Gastrocnemius medialis (tissue), 4 donors: Measurements from ENCODE around the gene BSPH1. TPM values are rescaled to one million over a fixed set of nuclear protein-coding genes. Genes with fewer than 3 reads are reported as not detected.

Source experiments
- ATAC-seq, 2 donors: fragments of 150-250 bp; one replicate each; pipeline ENCODE4 v1.9.1; 2016
- DNase-seq, 2 donors: peaks; one replicate each; pipeline ENCODE4 v3.0.0-alpha.2; 2019
- H3K27ac ChIP-seq, 4 donors: fragments of 200-600 bp; sonication (generic); 1 replicate in 1 of 4; 2 replicates in 3 of 4; pipeline ENCODE4 v1.5.1; 2016 to 2018; ENCODE audit warnings: mild to moderate bottlenecking in 2 of 4, moderate library complexity in 1 of 4
- H3K27me3 ChIP-seq, 3 donors: fragments of 200-600 bp; sonication (generic) in 2 of 3; 1 replicate in 1 of 3; 2 replicates in 2 of 3; pipeline versions ENCODE4 v1.5.1 to v1.6.0; 2016 to 2019; ENCODE audit warnings: mild to moderate bottlenecking in 1 of 3, moderate library complexity in 1 of 3
- H3K36me3 ChIP-seq, 2 donors: fragments of 200-600 bp; sonication (generic) in 1 of 2; one replicate each; pipeline ENCODE4 v1.5.1; 2017 to 2018
- H3K4me1 ChIP-seq, 2 donors: fragments of 200-600 bp; sonication (generic) in 1 of 2; one replicate each; pipeline ENCODE4 v1.5.1; 2016 to 2017; ENCODE audit warnings: mild to moderate bottlenecking in 2 of 2
- H3K4me3 ChIP-seq, 4 donors: fragments of 200-600 bp; sonication (generic) in 3 of 4; 1 replicate in 1 of 4; 2 replicates in 3 of 4; pipeline ENCODE4 v1.5.1; 2016 to 2019; ENCODE audit warnings: mild to moderate bottlenecking in 2 of 4
- H3K9me3 ChIP-seq, 3 donors: fragments of 200-600 bp; sonication (generic) in 2 of 3; 1 replicate in 1 of 3; 2 replicates in 2 of 3; pipeline ENCODE4 v1.5.1; 2016 to 2019
- CTCF ChIP-seq, 5 experiments: fragments of 450-650 bp in 3 of 5; fragments of 200-600 bp in 2 of 5; sonication (generic) in 2 of 5; IDR thresholded peaks in 4 of 5; conservative IDR thresholded peaks in 1 of 5; 1 replicate in 4 of 5; 2 replicates in 1 of 5; pipeline ENCODE4 v1.5.1; 2016 to 2019; ENCODE audit warnings: antibody characterized with exemption in 5 of 5, mild to moderate bottlenecking in 3 of 5, moderate library complexity in 3 of 5
- POLR2A ChIP-seq, 2 donors: fragments of 450-650 bp; IDR thresholded peaks; one replicate each; pipeline ENCODE4 v1.6.1; 2017; ENCODE audit warnings: antibody characterized with exemption in 2 of 2, mild to moderate bottlenecking in 2 of 2, moderate library complexity in 2 of 2
- in situ Hi-C, 4 donors: fragments of 200-750 bp; cut with MboI; loops; one replicate each; pipeline versions ENCODE4 v1.15.0 to v1.8.0; 2017; ENCODE audit warnings: low sequenced_read_pairs in 4 of 4
- intact Hi-C: fragments of 100-400 bp; cut with DNase I; formaldehyde crosslinking; loops from one replicate; pipeline ENCODE4 v1.15.1; 2023; ENCODE audit warnings: low total_unique reads
- total RNA-seq, 4 donors: library from RNA; depleted of rRNA; stranded (reverse); fragments of >200 nt; gene quantifications; one replicate each; pipeline versions ENCODE4 v1.1.0 to v1.2.3, GENCODE V29; 2016

The BSPH1 gene
- total RNA-seq, 4 donors from 2014 or later, result not detected

DNA sequence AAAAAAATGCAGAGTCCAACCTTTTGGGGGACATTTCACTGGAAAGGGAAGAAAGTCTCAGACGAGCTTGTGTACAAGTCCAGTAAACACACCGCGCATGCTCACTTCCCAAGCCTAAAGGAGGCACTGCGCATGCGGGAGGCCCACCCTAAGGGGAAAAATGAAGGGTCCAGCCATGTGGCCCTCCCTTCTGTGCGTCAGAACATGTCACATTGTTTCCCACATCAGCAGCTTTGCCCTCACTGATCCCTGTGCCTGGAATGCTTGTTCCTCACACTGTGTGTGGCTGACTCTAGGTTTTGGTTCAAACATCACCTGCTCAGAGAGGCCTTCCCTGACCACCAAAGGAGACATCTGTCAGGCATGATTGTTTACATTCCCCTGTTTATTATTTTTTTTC is 6.8 kb upstream of the BSPH1 start:
- DNase-seq (no peak), ATAC-seq (no peak)
- in situ Hi-C loops (loop anchor here in 1 of 4 donors (25.0 kb wide), 1 partner anchor 136 kb away; the partner anchor contains the start of gene TPRX2), intact Hi-C loops (no loop called here)
- H3K9me3 ChIP-seq, result no peaks in the 10 kb centered on the region
- no peaks in the 10 kb centered on the region for H3K4me1 ChIP-seq
- no peak for TF ChIP-seq CTCF (IDR thresholded peaks at IDR 0.05 in 4 of 5, conservative IDR thresholded peaks at IDR 0.05 in 1 of 5)
- H3K27me3 ChIP-seq, result peaks cover 0 to 3% (median 2%) of the 10 kb centered on the region in 3 donors
- no peaks in the 10 kb centered on the region for H3K36me3 ChIP-seq
- no peak overlapping the region for H3K27ac ChIP-seq
- no peak overlapping the region for H3K4me3 ChIP-seq

DNA sequence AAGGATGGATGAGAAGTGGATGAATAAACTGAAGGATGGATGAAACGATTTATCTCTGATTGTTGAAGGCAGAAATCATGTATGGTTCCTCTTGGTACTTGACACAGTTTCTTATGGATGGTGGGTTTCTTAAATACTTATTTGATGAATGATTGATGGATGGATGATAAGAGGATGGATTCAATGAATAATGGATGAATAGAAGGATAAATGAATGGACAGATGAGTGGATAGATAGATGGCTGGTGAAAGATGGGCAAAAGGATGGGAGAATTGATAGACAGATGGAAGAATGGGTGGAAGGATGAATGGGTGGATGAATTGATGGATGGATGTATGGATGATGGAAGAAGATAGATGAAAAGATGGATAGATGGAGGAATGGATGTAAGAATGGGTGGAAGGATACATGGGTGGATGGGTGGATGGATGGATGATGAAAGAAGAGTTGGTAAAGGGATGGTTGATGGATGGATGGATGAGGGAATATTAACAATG is 4.3 kb upstream of the BSPH1 start:
- Histone ChIP-seq H3K27ac (no peak overlapping the region), H3K4me3 (no peak overlapping the region), H3K9me3 (no peaks in the 10 kb centered on the region), H3K36me3 (no peaks in the 10 kb centered on the region), H3K4me1 (no peaks in the 10 kb centered on the region), H3K27me3 (peaks cover 0 to 5% (median 3%) of the 10 kb centered on the region in 3 donors)
- no peak for TF ChIP-seq POLR2A (IDR thresholded peaks at IDR 0.05)
- TF ChIP-seq CTCF (IDR thresholded peaks at IDR 0.05 in 4 of 5, conservative IDR thresholded peaks at IDR 0.05 in 1 of 5), result no peak
- in situ Hi-C loops, result loop anchor here in 1 of 4 donors (25.0 kb wide), 1 partner anchor 134 kb away; the partner anchor contains the start of gene TPRX2
- ATAC-seq, result no peak
- intact Hi-C loops, result no loop called here
- DNase-seq, result no peak

DNA sequence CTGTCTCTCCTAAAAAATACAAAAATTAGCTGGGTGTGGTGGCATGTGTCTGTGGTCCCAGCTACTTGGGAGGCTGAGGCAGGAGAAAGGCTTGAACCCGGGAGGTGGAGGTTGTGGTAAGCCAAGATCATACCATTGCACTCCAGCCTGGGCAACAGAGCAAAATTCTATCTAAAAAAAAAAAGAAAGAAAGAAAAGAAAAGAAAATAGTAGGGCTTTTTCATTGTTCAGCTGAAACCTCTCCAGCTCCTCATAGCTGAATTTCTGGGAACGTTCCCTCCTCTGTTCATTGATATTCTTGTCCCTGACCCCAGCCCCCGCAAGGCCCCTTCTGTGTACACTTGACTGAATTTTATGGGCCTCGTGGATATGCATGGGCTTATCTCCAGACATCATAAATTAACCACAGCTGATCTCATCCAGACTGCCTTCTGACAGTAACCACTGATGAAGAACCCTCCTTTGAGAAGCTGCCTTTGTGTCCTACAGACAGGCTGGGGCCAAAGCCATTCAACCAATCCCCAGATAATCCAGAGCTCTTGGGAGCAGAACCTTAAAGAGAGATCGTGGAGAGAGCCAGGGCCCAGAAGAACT is 2.3 kb upstream of the BSPH1 start, which contains the start of gene ELSPBP1:
ELSPBP1 (plus strand) TSS at position 424 of the 594 bp plus-strand sequence. CDS start 14,036 bp downstream, outside the sequence.
- no peak for ATAC-seq
- DNase-seq, result no peak
- in situ Hi-C loops, result loop anchor here in 1 of 4 donors (25.0 kb wide), 1 partner anchor 132 kb away; the partner anchor contains the start of gene TPRX2
- intact Hi-C loops, result no loop called here
- Histone ChIP-seq H3K36me3 (no peaks in the 10 kb centered on the region), H3K4me3 (no peak within 1 kb of the TSS), H3K27me3 (peaks cover 0 to 5% (median 3%) of the 10 kb centered on the region in 3 donors), H3K27ac (no peak within 1 kb of the TSS), H3K4me1 (no peaks in the 10 kb centered on the region), H3K9me3 (no peaks in the 10 kb centered on the region)
- no peak for TF ChIP-seq POLR2A (IDR thresholded peaks at IDR 0.05)
- no peak for TF ChIP-seq CTCF (IDR thresholded peaks at IDR 0.05 in 4 of 5, conservative IDR thresholded peaks at IDR 0.05 in 1 of 5)

DNA sequence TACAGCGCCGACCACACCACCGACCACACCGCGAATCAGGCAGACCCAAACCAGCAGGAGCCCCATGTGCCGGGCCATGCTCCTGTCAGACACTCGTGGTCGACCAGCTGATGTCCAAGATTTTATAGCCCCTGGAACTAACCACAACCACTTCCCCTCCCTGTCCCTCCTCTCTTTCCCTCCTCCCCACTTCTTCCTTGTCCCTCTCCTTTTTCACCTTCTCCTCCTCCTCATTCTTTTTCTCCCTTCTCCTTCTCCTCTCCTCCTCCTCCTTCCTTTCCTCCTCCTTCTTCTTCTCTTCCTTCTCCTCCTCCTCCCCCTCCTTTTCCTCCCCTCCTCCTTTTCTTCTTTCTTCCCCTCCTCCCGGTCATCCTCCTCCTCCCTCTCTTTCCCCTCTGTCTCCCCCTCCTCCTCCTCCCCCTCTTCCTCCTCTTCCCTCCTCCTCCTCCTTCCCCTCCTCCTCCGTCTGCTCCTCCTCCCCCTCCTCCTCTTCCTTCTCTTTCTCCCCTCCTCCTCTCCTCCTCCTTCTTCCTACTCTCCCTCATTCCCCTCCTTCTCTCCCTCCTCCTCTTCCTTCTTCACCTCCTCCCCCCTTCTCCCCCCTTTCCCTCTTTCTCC is 670 bp downstream of the BSPH1 start:
- in situ Hi-C loops, result loop anchor here in 1 of 4 donors (25.0 kb wide), 1 partner anchor 129 kb away; the partner anchor contains the start of gene TPRX2
- H3K4me1 ChIP-seq, result no peaks in the 10 kb centered on the region
- H3K4me3 ChIP-seq, result no peak overlapping the region
- intact Hi-C loops, result no loop called here
- no peak overlapping the region for H3K27ac ChIP-seq
- H3K9me3 ChIP-seq, result no peaks in the 10 kb centered on the region
- H3K27me3 ChIP-seq, result peaks cover 0 to 5% (median 3%) of the 10 kb centered on the region in 3 donors
- DNase-seq (no peak), ATAC-seq (no peak)
- H3K36me3 ChIP-seq, result no peaks in the 10 kb centered on the region
- no peak for TF ChIP-seq POLR2A (IDR thresholded peaks at IDR 0.05)
- no peak for TF ChIP-seq CTCF (IDR thresholded peaks at IDR 0.05 in 4 of 5, conservative IDR thresholded peaks at IDR 0.05 in 1 of 5)
